Measurements from ENCODE around the gene RCE1.
A peak's percentile ranks its signal among the peaks of the same experiment; 100 is the strongest.

Gene RCE1

DNA sequence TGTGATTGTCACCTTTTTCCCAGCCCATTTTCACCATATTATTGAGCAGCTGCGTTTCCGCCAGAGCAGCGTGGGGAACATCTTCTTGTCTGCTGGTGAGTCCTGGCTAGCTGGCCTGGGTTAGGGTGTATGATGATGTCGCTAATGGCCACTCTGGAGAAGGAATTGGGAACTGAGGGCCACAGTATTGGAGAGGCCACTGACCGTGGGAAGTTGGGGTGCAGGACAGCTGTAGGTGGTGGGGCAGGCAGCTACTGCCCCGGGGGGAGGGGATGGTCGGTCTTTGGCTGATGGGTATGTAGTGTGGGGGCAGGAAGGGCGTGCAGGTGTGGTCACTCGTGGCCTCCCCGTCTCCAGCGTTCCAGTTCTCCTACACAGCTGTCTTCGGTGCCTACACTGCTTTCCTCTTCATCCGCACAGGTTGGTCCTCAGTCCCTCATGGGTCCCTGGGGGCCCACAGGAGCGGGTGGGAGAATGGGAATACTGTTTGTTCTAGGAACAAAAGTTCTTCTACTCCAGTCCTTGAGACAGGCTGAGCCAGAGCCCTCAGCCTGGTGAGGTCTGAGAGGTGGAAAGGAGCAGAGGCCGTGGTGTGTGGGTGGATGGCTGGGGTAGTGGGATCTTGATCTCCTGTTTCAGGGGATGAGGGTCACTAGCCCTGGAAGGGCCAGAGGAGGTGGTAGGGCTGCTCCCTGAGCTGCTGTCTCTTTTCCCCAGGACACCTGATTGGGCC, 2.1 kb downstream of the RCE1 start:
- no peak for DNase-seq

DNA sequence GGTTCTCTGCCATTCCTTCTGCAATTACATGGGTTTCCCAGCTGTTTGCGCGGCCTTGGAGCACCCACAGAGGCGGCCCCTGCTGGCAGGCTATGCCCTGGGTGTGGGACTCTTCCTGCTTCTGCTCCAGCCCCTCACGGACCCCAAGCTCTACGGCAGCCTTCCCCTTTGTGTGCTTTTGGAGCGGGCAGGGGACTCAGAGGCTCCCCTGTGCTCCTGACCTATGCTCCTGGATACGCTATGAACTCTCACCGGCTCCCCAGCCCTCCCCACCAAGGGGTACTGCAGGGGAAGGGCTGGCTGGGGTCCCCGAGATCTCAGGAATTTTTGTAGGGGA, 2.6 kb downstream of the RCE1 start:
- no peak for DNase-seq

DNA sequence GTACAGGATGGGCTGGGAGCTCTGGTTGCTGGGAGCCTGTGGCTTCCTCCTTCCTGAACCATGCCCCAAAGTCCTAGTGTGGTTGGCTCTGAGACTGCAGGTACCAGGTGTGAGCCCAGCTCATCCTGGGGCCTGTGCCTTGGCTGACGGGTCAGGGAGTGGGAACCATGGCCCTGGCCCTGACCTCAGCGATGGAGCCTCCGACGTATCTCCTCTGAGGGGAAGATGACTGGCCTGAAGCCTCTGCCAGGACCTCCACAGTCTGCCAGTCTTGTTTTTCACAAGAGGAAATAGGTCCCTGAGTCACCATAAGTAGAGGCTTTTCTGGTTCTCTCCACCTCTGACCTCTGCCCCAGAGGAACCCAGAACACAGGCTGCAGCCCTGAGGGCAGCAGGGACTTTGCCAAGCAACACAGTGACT, 3.4 kb downstream of the RCE1 start:
- DNase-seq: no peak

DNA sequence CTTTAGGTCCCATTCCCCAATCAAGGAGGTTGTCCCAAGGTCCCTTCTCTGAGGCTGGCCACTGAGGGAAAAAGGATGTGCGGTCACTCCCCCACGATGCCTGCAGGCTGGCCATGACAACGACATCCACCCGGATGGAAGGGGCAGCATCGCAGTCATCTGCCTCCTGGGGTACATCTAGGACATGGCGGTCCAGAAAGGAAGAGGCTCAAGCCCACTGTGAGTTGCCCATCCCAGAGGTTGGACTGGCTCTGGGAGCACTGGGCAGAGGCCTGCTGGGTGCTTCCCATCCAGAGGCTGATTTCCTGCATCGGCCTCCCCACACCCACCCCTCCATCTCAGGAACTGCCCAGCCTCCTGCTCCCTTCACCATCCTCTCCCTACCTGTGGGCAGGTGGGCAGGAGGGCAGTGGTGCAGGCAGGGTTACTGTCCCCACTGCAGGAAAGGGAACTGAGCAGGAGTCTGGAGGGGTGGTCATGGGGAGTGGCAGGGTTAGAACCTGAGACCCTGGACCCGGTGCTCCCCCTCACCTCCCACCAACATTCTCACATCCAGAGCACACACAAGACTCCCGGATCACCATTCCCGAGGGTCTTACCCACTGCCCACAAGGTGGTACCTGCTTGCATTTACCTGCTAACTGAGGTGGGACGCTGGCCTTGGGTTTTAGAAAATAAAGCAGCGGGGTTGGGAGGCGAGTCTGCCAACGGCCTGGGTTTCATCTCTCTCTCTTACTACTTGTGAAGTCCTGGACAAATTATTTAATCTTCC, 4.4 kb downstream of the RCE1 start:
- DNase-seq: no peak

DNA sequence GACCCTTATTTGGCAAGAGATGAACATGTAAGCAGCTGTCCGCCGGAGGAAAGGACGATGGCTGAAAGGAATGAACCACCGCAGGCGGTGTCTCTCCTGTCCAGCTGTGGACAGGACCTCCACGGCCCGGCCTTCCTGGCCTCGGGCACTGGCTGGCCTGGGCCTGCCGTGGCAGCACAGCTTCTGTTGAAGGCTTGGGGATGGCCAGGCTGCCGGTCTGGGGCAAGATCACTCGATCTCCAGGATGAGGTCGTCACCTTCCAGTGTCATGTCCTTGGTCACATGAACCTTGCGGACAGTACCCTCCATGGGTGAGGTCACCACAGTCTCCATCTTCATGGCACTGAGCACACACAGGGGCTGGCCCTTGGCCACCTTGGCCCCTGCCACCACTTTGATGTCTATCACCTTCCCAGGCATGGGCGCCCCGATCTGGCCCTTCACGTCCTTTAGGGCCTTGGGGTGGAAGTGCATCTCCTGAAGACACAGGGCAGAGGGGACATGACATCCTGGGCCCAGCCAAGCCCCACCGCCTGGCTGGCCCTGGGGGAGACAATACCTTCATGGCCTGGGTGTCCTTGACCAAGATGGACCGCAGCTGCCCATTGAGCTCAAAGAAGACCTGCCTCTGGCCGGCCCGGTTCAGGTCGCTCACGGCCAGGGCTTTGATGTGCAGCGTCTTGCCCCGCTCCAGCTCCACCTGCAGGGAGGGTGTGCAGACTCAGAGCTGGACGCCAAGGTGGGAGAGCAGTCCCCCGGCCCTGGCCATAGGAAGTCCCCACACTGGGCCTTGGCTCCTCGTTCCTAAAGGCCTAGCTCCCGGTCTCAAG, 5.6 kb downstream of the RCE1 start:
- no peak for DNase-seq

DNA sequence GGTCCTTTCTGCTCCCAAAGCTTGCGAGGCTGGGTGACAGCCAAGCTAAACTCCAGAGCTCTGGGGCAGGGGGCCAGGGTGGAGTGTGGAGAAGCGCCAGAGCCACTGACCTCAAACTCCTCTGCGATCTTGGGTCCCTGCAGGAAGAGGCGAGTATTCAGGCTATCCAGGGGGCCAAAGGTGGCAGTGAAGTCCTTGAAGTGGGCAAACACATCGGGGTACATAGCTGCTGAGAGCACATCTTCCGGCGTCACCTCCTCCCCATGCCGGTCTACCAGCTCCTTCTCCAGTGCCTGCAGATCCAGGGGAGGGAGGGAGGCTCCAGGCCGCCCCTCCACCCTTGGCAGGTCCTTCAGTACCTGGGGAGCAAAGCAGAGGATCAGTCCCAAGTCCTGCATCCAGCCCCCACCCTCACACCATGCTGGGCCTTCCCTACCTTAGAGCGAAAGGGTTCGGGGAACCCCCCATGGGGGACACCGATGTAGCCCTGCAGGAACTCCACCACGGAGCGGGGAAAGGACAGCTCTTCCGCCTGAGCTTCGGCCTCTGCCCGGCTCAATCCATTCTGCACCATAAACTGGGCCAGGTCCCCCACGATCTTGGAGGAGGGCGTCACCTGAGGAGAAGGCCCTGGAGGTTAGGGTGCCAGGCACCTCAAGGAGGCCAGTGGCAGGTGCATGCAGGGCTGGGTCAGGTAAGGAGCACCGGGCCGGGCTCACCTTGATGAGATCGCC, 6.4 kb downstream of the RCE1 start:
- no peak for DNase-seq

DNA sequence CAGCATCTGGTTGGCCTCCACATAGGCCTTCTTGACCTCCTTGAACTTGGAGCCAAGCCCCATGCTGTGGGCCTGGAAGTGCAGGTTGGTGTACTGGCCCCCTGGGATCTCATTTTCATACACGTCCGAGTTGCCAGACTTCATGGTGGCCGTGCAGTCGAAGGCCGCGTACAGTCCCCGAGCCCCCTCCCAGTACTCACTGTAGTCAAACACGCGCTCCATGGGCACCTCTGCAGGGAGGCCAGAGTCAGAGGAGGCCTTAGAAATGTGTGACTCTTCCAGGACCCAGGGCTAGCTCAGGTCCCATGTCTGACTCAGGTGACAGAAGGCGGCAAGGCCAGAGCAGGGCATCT, 7.0 kb downstream of the RCE1 start:
- no peak for DNase-seq

DNA sequence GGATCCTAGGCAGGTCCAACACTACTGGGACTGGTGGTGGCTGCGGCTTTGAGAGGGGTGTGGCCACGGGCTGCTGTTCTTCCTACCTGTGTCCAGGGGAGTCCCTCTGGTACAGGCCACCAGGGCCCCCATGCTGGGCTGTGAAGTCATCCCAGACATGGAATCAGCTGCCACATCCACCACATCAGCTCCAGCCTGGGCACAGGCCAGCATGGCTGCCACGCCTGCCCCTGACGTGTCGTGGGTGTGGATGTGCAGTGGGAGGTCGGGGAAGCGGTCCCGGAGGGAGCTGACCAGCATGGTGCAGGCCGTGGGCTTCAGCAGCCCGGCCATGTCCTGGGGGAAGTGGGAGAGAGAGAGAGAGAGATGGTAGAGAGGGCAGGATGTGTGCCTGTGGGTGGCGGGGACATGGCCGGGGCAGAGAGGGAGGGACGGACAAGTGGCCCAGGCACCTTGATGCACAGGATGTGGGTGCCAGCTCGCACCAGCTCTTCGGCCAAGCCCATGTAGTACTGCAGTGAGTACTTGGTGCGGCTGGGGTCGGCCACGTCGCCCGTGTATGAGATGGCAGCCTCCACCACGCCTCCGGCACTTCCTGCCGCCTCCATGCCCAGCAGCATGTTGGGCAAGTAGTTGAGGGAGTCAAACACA, 7.5 kb downstream of the RCE1 start:
- DNase-seq: no peak

DNA sequence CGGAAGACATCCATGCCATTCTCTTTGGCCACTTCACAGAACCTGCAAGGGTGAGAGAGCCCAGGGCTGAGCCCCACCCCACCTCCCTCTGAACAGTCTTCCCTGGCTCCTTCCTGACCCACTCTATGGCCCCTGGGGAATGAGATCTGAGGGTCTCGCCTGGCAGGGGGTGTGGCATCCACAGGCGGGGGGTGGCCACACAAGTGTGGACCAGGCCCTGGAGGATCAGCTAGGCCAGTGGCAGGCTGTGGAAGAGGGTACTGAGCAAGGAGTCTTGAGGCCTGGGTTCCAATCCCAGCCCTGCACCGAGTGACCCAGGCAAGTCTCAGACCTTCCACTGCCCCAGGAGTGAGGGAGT, 8.0 kb downstream of the RCE1 start:
- no peak for DNase-seq

DNA sequence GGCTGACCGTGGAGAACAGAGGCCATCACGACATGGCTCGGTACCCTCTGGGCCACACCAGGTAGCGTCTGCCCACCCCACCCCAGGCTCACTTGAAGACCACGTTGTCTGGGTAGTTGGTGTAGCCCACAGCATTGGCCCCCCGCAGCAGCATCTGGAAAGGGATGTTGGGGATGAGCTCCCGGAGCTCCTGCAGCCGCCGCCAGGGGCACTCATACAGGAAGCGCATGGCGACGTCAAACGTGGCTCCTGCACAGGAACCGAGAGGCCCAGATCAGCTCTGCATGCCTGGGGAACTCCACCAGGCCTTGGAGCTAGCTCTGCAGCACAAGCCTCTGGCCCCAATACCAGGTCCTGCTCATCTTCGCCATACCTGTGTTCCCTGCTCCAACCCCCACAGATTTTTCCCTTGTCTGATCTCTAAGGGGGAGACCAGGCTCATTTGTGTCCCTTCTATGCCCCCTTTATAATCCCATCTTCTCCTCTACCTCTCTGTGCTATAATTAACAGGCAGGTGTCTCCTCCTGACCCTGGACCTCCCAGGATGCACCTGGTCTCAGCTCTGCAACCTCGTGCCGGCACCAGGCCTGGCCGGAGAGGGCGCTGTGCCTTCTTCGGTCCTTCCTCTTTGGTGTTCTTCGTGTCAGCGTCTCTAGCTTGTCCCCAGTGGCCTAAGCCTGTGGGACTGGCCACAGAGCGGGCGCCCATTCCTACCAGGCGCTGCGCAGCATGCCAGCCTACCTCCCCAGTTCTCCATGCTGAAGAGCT, 8.6 kb downstream of the RCE1 start:
- no peak for DNase-seq

DNA sequence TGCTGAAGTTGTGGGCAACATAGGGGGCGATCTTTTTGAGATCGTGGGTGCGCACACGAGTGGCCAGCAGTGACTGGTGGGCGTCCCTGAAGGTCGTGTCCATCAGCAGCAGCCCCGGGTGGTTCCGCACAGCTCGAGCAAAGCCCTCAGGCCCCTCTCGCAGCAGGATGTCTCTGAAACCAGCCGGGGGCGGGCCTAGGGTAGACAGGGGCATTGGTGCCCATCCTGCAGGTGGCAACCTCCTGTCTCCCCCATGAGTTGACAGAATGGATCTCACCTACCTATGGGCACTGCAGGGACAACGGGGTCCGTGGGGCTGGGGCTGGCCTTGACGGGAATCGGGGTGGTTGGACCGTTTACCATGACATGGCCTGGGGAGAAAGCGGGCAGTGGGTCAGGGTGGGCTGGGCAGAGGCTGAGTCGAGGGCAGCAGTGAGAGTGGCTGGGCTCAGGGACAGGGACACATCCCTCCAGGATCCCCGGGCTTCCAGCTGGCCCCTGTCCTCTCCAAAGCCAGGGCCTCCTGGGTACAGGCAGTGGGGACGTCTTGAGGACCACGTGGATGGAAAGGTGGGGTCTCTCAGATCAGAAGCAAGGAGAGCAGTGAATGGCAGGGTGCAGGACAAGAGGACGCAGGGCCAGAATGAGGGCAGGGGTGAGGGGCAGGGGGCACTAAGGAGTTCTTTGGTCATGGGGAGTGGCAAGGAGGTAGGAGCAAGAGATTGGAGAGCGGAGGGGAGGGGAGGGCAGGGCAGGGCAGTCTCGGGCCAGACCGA, 9.4 kb downstream of the RCE1 start:
- no peak for DNase-seq

DNA sequence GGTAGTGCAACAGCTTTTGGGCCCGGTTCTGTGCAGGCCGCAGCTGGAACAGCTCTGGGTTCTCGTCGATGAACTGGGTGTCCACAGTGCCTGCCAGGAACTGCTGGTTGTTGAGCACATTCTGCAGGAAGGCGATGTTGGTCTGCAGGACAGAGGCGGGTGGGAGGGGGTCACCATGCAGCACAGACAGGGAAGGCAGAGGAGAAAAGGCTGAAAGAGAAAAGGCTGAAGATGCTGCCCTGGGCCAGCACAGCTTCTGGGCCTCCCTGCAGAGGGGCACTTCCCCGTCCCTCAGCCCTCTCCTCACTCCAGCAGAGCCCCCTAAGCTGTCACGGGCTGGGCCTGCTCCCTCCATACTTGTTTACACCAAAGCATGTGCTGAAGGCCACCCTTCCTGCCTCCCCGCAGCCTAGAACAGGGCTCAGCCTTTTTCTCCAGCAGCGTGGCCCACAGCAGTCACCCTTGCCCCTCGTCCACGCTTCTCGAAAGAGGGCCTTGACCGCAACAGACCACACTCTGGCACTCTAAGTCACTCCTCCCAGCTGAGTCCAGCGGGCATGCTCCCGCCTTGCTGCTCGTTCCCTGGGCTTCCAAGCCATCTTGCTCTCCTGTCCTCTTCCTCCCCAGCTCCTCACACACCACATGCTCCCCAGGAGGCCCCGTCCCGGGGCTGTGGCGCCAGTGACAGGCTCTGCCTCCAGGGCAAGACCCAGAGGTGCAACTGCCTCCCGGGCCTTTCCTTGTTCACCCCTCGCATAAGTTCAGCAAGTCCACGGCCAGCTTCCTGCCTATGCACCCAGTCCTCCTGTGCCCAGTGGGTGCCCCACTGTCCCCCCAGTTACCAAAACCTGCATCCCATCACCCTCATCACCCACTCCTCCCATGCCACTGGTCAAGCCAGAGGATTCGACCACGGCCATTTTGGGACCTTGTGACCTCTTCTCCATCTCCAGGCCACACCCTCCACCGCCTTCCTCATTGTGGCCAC, 10.3 kb downstream of the RCE1 start:
- no peak for DNase-seq

DNA sequence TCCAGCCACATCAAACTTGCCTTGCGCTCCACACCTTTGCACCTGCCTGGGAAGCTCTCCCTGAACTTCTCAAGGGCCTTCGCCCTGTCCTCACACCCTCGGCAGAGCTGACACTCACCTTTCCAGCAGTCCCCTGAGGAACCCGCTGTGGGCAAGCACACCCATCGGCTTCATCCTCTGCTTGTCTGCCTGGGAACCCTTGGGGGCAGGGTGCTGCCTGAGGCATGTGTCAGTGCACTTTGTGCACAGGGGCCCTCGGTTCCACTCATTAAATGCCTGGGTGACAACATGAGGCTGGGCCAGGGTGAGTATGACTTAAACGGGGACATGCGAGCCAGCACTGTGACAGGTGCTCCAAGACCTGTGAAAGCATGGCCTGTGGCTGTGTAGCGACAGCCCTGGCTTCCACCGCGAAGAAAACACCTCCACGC, 11.0 kb downstream of the RCE1 start:
- DNase-seq: no peak

DNA sequence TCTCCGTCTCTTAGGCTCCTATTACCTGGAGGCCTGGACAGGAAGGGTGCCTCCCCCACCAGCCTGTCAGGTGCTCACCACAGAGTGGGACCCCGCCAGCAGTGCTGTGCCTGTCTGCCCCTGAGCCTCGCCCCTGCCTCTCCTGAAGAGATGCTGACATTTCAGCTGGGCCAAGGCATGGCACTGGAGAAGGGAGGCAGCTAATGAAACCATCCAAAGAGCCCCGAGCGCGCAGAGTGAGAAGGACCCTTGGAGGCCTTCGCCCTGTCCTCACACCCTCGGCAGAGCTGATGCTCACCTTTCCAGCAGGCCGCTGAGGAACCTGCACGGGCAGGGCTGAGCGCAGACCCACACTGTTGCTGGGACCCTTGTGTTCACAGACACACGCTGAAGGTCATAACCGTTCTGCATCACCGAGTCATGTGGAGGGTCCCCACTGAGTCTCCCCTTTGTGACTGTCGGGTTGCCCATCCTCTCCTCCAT, 11.5 kb downstream of the RCE1 start:
- DNase-seq: no peak

DNA sequence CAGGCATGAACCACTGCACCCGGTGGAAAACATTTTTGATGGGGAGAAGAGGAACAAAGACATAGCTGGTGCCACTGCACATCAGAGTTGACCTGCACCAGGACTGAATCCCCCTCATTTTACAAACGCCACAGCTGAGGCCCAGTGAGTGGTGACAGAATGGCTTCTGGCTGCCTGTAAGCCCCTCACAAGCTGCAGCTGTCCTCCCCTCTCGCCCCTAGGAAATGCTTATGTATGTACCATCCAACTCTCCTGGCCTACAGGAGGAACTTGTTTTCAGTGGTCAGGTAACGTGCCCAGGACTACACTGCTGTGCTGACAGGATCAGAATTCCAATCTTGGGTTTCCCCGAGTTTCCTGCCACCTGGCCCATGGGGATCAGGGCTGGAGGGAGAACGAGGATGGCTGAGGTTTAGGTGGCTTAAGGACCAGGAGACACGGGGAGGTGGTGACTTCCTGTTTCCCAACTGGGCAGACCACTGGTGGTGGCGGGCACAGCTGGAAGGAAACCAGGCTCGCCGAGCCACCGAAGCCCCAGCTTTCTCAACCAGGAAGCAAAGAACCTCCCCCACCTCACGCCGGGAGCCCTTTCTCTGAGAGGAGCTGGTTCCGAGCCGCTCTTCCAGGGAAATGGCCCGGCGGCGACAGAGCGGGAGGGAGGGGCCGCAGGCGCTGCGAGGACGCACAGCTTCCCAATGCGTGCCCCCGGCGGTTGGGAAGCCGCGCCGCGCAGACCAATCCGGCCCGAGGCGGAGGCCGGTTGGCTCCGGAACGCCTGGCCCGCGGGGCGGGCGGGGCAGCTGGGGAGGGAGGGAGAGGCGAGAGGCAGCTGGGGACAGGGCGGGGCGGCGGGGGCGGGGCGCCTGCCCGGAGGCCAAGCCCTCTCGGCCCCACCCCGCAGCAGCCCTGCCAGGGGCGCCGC, 12.6 kb downstream of the RCE1 start:
- DNase-seq: peak; percentile 92

DNA sequence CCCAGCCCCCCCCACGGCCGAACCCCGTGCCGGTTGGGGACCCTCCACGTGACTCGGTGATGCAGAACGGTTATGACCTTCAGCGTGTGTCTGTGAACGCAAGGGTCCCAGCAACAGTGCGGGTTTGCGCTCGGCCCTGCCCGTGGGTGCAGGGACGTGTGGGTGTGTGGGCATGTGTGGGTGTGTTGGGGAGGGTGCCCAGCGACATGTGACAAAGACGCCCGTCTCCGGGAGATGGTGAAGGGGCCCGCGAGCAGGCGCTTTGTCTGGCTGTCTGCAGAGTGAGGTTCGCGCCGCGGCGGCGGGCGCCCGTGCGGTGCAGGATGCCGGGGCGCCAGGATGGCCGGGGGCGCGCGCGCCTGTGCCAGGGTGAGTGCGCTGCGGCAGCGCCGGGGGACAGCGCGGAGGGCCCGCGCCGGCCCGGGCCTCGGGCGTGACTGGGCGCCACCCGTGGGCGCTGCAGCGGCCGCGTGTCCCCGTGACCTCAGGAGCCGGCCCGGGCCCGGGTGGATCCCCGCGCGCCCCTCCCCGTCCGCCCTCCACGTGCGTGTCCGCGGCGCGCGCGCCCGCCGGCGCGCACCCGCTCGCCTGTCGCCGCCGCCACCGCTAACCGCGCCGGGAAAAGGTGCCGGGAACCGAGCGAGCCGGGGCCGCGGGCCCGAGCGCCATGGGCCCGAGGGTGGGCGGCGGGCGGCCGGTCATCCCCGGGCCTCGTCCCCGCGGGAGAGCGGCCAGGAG, 13.4 kb downstream of the RCE1 start, which contains the start of gene LRFN4:
LRFN4 (plus strand) TSS at position 569 of the 738 bp plus-strand sequence. CDS start 681 bp downstream, outside the sequence.
- DNase-seq: peak; percentile 46

DNA sequence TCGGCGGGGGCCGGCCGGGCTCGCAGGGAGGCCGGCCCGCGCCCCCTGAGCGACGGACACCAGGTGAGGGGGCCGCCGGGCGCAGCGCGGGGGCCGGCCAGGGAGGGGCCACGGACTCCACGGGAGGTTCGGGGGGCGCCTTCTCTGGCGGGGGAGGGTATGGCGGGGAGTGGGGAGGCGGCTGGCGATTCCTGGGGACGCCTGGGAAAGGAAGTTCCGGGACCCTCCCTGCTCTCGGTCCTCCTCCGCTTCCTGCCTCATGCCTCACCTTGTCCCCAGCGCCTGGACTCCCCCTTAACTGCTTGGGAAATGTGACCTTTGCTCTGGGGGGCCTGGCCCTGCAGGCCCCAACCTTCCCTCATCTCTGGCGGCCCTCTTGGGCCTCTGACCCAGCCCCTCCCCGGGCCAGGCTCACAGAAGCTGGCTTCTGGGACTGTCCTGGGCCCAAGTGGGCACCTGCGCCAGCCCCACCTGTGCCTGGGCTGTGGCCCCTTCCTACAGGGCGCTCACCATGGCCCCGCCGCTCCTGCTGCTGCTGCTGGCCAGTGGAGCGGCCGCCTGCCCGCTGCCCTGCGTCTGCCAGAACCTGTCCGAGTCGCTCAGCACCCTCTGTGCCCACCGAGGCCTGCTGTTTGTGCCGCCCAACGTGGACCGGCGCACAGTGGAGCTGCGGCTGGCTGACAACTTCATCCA, 14.1 kb downstream of the RCE1 start:
- no peak for DNase-seq
